GM10266 (cell line): ENCODE measurements around the gene OPTN.
"Not testable (repeated sequence)": the region's sequence is repeated elsewhere in the genome, so short reads cannot be mapped to it uniquely, and the experiment has no call there.

ENCODE experiments used
- DNase-seq: peaks from one replicate; pipeline ENCODE4 v3.0.0; 2012; ENCODE audit errors: extremely low spot score
- CTCF ChIP-seq: IDR thresholded peaks from 2 replicates; pipeline ENCODE4 v1.5.1; 2012; ENCODE audit warnings: mild to moderate bottlenecking, low read depth; ENCODE audit not compliant: control insufficient read depth, insufficient read depth; ENCODE audit errors: missing control alignments

The OPTN gene

GRCh38 chr10:13099666-13100348 lies at the start of gene OPTN:
OPTN (plus strand) TSS chr10:13100163; CDS start chr10:13109123, 8,960 bp downstream.
- peak; percentile 73 for TF ChIP-seq CTCF
- peak; percentile 92 for DNase-seq

DNA sequence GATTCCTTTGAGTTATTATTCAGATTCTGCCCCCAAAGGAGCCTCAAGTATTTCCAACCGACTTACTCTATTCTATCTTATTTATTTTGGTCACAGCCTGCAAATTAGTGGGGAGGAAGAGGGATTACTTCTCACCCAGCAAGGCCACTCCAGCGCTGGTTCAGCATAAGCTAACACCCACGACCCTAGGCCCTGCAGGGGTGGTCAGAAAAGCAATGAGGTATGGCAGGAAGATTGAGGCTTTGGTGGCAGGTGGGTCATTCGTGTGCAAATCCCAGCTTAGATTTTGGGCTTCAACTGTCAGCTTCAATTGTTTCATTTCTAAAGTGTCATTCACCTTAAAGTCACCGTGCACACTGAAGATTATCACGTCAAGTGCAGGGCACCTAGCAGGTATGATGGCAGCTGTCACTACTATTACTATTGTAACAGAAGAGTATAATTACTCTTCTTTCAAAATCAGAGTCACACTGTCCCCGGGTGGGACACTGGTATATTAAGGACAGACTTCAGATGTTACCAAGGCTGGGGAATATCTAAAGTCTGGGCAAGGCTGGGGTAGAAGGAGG lies 48.8 kb upstream of the OPTN start:
- no peak for TF ChIP-seq CTCF
- no peak for DNase-seq

GRCh38 chr10:13053208-13053607 lies 46.8 kb upstream of the OPTN start:
- DNase-seq = not testable (repeated sequence)

- TF ChIP-seq CTCF = no peak
Observed at GRCh38 chr10:13053794-13054462, 46.0 kb upstream of the OPTN start.

DNA sequence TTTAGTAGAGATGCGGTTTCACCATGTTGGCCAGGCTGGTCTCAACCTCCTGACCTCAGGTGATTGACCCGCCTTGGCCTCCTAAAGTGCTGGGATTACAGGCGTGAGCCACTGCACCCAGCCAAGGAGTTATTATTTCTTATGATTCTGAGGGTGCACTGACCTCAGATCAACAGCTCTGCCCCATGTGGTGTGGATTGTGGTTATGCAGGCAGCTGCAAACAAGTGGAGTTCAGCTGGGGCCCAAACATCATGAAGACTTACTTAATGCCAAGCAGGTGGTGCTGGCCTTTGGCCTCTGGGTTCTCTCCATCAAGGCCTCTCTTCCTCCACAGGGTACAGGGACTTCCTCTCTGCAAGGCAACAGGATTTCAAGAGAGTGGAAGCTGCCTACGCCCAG lies 45.1 kb upstream of the OPTN start:
- DNase-seq = no peak
- no peak for TF ChIP-seq CTCF

More at GRCh38 chr10:13053794-13054462, 46.0 kb upstream of the OPTN start:
- DNase-seq = no peak

DNA sequence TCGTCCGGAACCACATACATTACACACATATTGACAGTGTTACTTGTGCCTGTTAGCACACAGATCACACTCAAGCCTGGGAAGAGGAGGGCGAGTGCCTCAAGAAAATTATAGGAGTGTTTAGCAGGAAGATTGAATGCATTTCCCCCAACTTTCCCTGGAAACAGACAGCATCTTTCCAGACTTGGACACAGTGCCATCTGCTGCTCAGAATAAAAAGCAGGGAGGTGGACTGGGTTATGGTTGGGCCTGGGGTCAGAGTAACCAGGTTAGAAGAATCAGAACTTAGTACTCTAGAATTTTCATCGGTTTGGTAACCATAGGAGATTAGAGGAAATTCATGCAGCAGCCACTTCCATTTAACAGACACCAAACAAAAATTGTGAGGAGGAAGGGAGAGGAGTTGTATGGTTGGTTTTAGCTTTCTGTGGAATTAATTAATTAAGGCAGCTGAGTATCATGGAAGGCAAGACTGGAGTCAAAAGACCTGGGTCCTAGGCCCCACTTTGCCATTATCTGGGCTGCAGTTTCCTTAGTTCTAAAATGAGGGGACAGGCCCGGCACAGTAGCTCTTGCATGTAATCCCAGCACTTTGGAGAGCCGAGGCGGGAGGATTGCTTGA lies 43.4 kb upstream of the OPTN start:
- DNase-seq = no peak
- TF ChIP-seq CTCF = no peak

GRCh38 chr10:13062803-13063202 lies 37.2 kb upstream of the OPTN start:
- DNase-seq = no peak
- no peak for TF ChIP-seq CTCF
